SK-N-MC (cell line): ENCODE results near the gene SCNN1A.

Experiments used
- EZH2 ChIP-seq: fragments of 200-600 bp; sonication (generic); IDR thresholded peaks from one replicate; pipeline ENCODE4 v1.6.1; 2017; ENCODE audit warnings: antibody characterized with exemption
- FOXP2 ChIP-seq: optimal IDR thresholded peaks from 2 replicates; pipeline ENCODE3; 2011; ENCODE audit warnings: mild to moderate bottlenecking, moderate library complexity; ENCODE audit not compliant: insufficient read depth; ENCODE audit errors: extremely low read length, control extremely low read depth
- POLR2AphosphoS5 ChIP-seq: IDR thresholded peaks from 2 replicates; pipeline ENCODE4 v1.6.1; 2012; ENCODE audit warnings: mild to moderate bottlenecking, low read depth, low read length, borderline replicate concordance

DNA sequence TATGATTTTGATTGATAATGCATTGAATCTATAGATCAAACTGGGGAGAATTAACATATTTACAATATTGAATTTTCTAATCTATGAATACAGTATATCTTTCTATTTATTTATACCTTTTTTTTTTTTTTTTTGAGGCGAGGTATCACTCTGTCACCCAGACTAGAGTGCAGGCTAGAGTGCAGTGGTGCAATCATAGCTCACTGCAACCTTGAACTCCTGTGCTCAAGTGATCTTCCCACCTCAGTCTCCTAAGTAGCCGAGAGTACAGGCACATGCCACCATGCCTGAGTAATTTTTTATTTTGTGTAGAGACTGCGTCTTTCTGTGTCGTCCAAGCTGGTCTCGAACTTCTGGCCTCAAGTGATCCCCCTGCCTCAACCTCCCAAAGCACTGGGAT is 29.0 kb upstream of the SCNN1A start:
- TF ChIP-seq POLR2AphosphoS5 (no peak), EZH2 (no peak), FOXP2 (no peak)
